ENCODE data around the gene FAM124B.

- TF ChIP-seq CTCF (IDR thresholded peaks at IDR 0.05; ENCODE audit: poor library complexity) (no peak), EZH2phosphoT487 (IDR thresholded peaks at IDR 0.05; ENCODE audit: low read depth, severe bottlenecking, unreplicated experiment) (no peak), EZH2 (IDR thresholded peaks at IDR 0.05; ENCODE audit: borderline replicate concordance) (no peak)
Measured at GRCh38 chr2:224379172-224379571, 22.7 kb downstream of the FAM124B start.
